Ishikawa (cell line): ENCODE data around the gene FTMT.

Experiments used
- CEBPB ChIP-seq: IDR thresholded peaks from 2 replicates; pipeline ENCODE4 v1.6.1; 2012
- EGR1 ChIP-seq: IDR thresholded peaks from 2 replicates; pipeline ENCODE4 v1.6.1; 2012
- EP300 ChIP-seq: IDR thresholded peaks from 2 replicates; pipeline ENCODE4 v1.6.1; 2012; ENCODE audit warnings: borderline replicate concordance
- NFIC ChIP-seq: IDR thresholded peaks from 2 replicates; pipeline ENCODE4 v1.6.1; 2012
- RAD21 ChIP-seq: IDR thresholded peaks from 2 replicates; pipeline ENCODE4 v1.6.1; 2012; ENCODE audit warnings: low read depth
- TAF1 ChIP-seq: IDR thresholded peaks from 2 replicates; pipeline ENCODE4 v1.6.1; 2012; ENCODE audit warnings: low read depth, mild to moderate bottlenecking
- YY1 ChIP-seq: IDR thresholded peaks from 2 replicates; pipeline ENCODE4 v1.6.1; 2012; ENCODE audit warnings: low read depth
- ZBTB7A ChIP-seq: IDR thresholded peaks from 2 replicates; pipeline ENCODE4 v1.6.1; 2012; ENCODE audit warnings: low read depth
- TF ChIP-seq, protein P1 (sequence below): IDR thresholded peaks from 2 replicates; pipeline ENCODE4 v1.6.1; 2012
- TF ChIP-seq, protein P2 (sequence below): IDR thresholded peaks from 2 replicates; pipeline ENCODE4 v1.6.1; 2012; ENCODE audit warnings: low read depth, mild to moderate bottlenecking
- TF ChIP-seq, protein P3 (sequence below): IDR thresholded peaks from 2 replicates; pipeline ENCODE4 v1.6.1; 2012

DNA sequence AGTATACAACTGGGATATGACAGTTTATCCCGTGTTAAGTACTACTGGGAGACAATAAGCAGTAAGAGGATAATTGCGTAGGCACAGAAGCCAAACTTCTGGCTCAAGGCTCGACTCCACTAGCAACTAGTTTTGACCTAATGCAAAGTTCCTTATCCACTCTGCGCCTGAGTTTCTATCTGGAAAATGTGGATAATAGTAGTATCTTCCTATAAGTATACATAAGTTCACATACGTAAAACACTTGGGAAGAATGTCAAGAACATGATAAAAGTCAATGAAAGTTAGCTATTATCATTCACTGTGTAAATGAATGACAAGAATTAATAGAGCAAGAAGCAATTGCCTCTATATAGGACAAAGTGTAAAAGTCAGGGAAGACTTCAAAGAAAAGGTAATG is 45.7 kb downstream of the FTMT start:
- TF ChIP-seq, protein P1, sequence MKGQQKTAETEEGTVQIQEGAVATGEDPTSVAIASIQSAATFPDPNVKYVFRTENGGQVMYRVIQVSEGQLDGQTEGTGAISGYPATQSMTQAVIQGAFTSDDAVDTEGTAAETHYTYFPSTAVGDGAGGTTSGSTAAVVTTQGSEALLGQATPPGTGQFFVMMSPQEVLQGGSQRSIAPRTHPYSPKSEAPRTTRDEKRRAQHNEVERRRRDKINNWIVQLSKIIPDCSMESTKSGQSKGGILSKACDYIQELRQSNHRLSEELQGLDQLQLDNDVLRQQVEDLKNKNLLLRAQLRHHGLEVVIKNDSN, result no peak
- TF ChIP-seq EGR1 (no peak), YY1 (no peak), CEBPB (no peak), RAD21 (no peak), EP300 (no peak), TAF1 (no peak), ZBTB7A (no peak), NFIC (no peak)
- TF ChIP-seq, protein P2, sequence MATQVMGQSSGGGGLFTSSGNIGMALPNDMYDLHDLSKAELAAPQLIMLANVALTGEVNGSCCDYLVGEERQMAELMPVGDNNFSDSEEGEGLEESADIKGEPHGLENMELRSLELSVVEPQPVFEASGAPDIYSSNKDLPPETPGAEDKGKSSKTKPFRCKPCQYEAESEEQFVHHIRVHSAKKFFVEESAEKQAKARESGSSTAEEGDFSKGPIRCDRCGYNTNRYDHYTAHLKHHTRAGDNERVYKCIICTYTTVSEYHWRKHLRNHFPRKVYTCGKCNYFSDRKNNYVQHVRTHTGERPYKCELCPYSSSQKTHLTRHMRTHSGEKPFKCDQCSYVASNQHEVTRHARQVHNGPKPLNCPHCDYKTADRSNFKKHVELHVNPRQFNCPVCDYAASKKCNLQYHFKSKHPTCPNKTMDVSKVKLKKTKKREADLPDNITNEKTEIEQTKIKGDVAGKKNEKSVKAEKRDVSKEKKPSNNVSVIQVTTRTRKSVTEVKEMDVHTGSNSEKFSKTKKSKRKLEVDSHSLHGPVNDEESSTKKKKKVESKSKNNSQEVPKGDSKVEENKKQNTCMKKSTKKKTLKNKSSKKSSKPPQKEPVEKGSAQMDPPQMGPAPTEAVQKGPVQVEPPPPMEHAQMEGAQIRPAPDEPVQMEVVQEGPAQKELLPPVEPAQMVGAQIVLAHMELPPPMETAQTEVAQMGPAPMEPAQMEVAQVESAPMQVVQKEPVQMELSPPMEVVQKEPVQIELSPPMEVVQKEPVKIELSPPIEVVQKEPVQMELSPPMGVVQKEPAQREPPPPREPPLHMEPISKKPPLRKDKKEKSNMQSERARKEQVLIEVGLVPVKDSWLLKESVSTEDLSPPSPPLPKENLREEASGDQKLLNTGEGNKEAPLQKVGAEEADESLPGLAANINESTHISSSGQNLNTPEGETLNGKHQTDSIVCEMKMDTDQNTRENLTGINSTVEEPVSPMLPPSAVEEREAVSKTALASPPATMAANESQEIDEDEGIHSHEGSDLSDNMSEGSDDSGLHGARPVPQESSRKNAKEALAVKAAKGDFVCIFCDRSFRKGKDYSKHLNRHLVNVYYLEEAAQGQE, result no peak
- TF ChIP-seq, protein P3, sequence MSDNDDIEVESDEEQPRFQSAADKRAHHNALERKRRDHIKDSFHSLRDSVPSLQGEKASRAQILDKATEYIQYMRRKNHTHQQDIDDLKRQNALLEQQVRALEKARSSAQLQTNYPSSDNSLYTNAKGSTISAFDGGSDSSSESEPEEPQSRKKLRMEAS, result no peak
